Right ventricle myocardium superior (tissue), 1 donor: ENCODE results near the gene SLC37A1. TPM values are rescaled to one million over a fixed set of nuclear protein-coding genes. Genes with fewer than 3 reads are reported as not detected.

Source experiments
- ATAC-seq: fragments of 200-7000 bp; cut with Tn5 transposase; one replicate; pipeline ENCODE4 v1.9.1; 2020; ENCODE audit warnings: mild to moderate bottlenecking; ENCODE audit not compliant: poor library complexity
- DNase-seq: peaks from one replicate; pipeline ENCODE4 v3.0.0-alpha.2; 2020
- intact Hi-C: fragments of 100-400 bp; cut with DNase I; formaldehyde crosslinking; loops from one replicate; pipeline ENCODE4 v1.11.2; 2022
- total RNA-seq: library from RNA; stranded (reverse); fragmentation: NEBNext Ultra II Directional; extraction: Animal tissue kit (Norgen Biotek cat#: 25700); gene quantifications from one replicate; pipeline ENCODE4 v1.2.1, GENCODE V29; 2021
- donor health status: DM: no; HTN: yes; CAD: no; lungs with severe emphysema.

Gene SLC37A1
- total RNA-seq, 1 donor from 2014 or later, result 3.8 TPM

- intact Hi-C loops, result no loop called here
- DNase-seq (no peak), ATAC-seq (no peak)
Observed at GRCh38 chr21:42499444-42500112, 14.1 kb upstream of the SLC37A1 start.

GRCh38 chr21:42500225-42500624 is 13.4 kb upstream of the SLC37A1 start:
- ATAC-seq (no peak), DNase-seq (no peak)
- intact Hi-C loops, result no loop called here

GRCh38 chr21:42500736-42501135 is 12.9 kb upstream of the SLC37A1 start:
- intact Hi-C loops, result no loop called here
- no peak for DNase-seq
- ATAC-seq, result no peak

- ATAC-seq (no peak), DNase-seq (no peak)
- intact Hi-C loops, result no loop called here
Observed at GRCh38 chr21:42503711-42504110, 9.9 kb upstream of the SLC37A1 start.

- intact Hi-C loops, result no loop called here
- ATAC-seq, result no peak
- no peak for DNase-seq
Observed at GRCh38 chr21:42505090-42505726, 8.4 kb upstream of the SLC37A1 start.

GRCh38 chr21:42507418-42507817 is 6.2 kb upstream of the SLC37A1 start:
- ATAC-seq, result no peak
- DNase-seq, result no peak
- intact Hi-C loops, result no loop called here

- ATAC-seq, result no peak
- intact Hi-C loops, result no loop called here
Observed at GRCh38 chr21:42508371-42508770, 5.3 kb upstream of the SLC37A1 start.

GRCh38 chr21:42509244-42509643 is 4.4 kb upstream of the SLC37A1 start:
- ATAC-seq (no peak), DNase-seq (no peak)
- intact Hi-C loops, result no loop called here

More at GRCh38 chr21:42508371-42508770, 5.3 kb upstream of the SLC37A1 start:
- no peak for DNase-seq

GRCh38 chr21:42512346-42513034 is 1.2 kb upstream of the SLC37A1 start:
- ATAC-seq (no peak), DNase-seq (no peak)
- intact Hi-C loops, result no loop called here

GRCh38 chr21:42513985-42514882 is 582 bp downstream of the SLC37A1 start:
- intact Hi-C loops, result no loop called here
- peak; percentile 71 for DNase-seq
- peak; percentile 79 for ATAC-seq

GRCh38 chr21:42514883-42515228 is 1.2 kb downstream of the SLC37A1 start:
- no peak for DNase-seq
- intact Hi-C loops, result no loop called here
- no peak for ATAC-seq

GRCh38 chr21:42515708-42516502 is 2.3 kb downstream of the SLC37A1 start:
- intact Hi-C loops, result no loop called here
- DNase-seq (no peak), ATAC-seq (no peak)

- DNase-seq (no peak), ATAC-seq (no peak)
- intact Hi-C loops, result no loop called here
Observed at GRCh38 chr21:42518215-42518614, 4.6 kb downstream of the SLC37A1 start.

GRCh38 chr21:42518626-42519025 is 5.0 kb downstream of the SLC37A1 start:
- intact Hi-C loops, result no loop called here
- ATAC-seq, result no peak
- DNase-seq, result no peak

GRCh38 chr21:42520628-42521253 is 7.1 kb downstream of the SLC37A1 start:
- intact Hi-C loops, result no loop called here
- ATAC-seq (no peak), DNase-seq (no peak)

GRCh38 chr21:42521384-42521783 is 7.7 kb downstream of the SLC37A1 start:
- ATAC-seq (no peak), DNase-seq (no peak)
- intact Hi-C loops, result no loop called here

GRCh38 chr21:42521805-42522204 is 8.2 kb downstream of the SLC37A1 start:
- ATAC-seq (no peak), DNase-seq (no peak)
- intact Hi-C loops, result no loop called here

GRCh38 chr21:42522271-42522670 is 8.6 kb downstream of the SLC37A1 start:
- no peak for ATAC-seq
- intact Hi-C loops, result no loop called here
- DNase-seq, result no peak
